H1 (cell line): ENCODE measurements around the gene FIP1L1. TPM values are rescaled to one million over a fixed set of nuclear protein-coding genes. Genes with fewer than 3 reads are reported as not detected.

Experiments used
- CTCF ChIA-PET: fragments of 300-600 bp; sonication (Branson Sonifier 250); formaldehyde crosslinking; loops from one replicate; lab custom pipeline; 2021; ENCODE audit not compliant: partially characterized antibody; lab: Charles Lee
- POLR2A ChIA-PET: fragments of 300-600 bp; sonication (Branson Sonifier 250); formaldehyde crosslinking; loops from one replicate; lab custom pipeline; 2021; ENCODE audit warnings: inconsistent platforms; ENCODE audit not compliant: partially characterized antibody; lab: Charles Lee
- DNase-seq, 2 experiments: peaks; one replicate each; pipeline versions ENCODE4 v3.0.0 to v3.0.0-alpha.2; 2010 to 2022; ENCODE audit warnings: low spot score in 2 of 2, low read depth in 1 of 2, mixed read lengths in 1 of 2
- FAIRE-seq: peaks from 2 replicates; lab custom pipeline; 2011; peaks lifted over from hg19 to GRCh38; lab: Jason Lieb, UNC
- H2AFZ ChIP-seq: 2 replicates; pipeline ENCODE4 v1.8.1; 2012; ENCODE audit warnings: low read length, inconsistent platforms
- H2AK5ac ChIP-seq: 2 replicates; pipeline ENCODE4 v1.6.1; 2013; ENCODE audit warnings: low read depth, low read length
- H2BK120ac ChIP-seq: replicated peaks from 2 replicates; pipeline ENCODE3; 2013; ENCODE audit warnings: low read depth, low read length, inconsistent platforms
- H2BK12ac ChIP-seq: 2 replicates; pipeline ENCODE4 v1.6.1; 2013; ENCODE audit warnings: low read depth, low read length
- H2BK15ac ChIP-seq: 2 replicates; pipeline ENCODE4 v1.6.1; 2013; ENCODE audit warnings: low read length
- H2BK20ac ChIP-seq: 2 replicates; pipeline ENCODE4 v1.6.1; 2013; ENCODE audit warnings: low read length
- H2BK5ac ChIP-seq: 2 replicates; pipeline ENCODE4 v1.6.1; 2013; ENCODE audit warnings: low read depth, low read length
- H3K14ac ChIP-seq: 2 replicates; pipeline ENCODE4 v1.6.1; 2013; ENCODE audit warnings: inconsistent platforms; ENCODE audit not compliant: insufficient read length
- H3K18ac ChIP-seq: 2 replicates; pipeline ENCODE4 v1.6.1; 2013; ENCODE audit warnings: low read length; ENCODE audit errors: extremely low read depth
- H3K23ac ChIP-seq: 2 replicates; pipeline ENCODE4 v1.6.1; 2013; ENCODE audit warnings: inconsistent platforms; ENCODE audit not compliant: insufficient read length
- H3K23me2 ChIP-seq: 2 replicates; pipeline ENCODE4 v1.6.1; 2013; ENCODE audit warnings: low read depth, low read length
- H3K27ac ChIP-seq: 2 replicates; pipeline ENCODE4 v1.6.1; 2011; ENCODE audit warnings: low read depth, low read length, inconsistent platforms
- H3K27me3 ChIP-seq, 4 experiments: replicated peaks in 1 of 4; 1 replicate in 1 of 4; 2 replicates in 3 of 4; pipeline versions ENCODE4 v1.6.1 to v1.8.1; 2011 to 2013; ENCODE audit warnings: low read length in 3 of 4, mild to moderate bottlenecking in 3 of 4, inconsistent platforms in 2 of 4, mixed read lengths in 2 of 4, moderate library complexity in 1 of 4; ENCODE audit not compliant: control insufficient read depth in 3 of 4, insufficient read depth in 3 of 4; ENCODE audit errors: extremely low read depth in 1 of 4
- H3K36me3 ChIP-seq, 4 experiments: 2 replicates each; pipeline versions ENCODE4 v1.6.1 to v1.8.1; 2011 to 2013; ENCODE audit warnings: mild to moderate bottlenecking in 4 of 4, low read length in 3 of 4, moderate library complexity in 2 of 4, control low read depth in 1 of 4, inconsistent platforms in 1 of 4; ENCODE audit not compliant: insufficient read depth in 4 of 4, control insufficient read depth in 2 of 4
- H3K4ac ChIP-seq: replicated peaks from 2 replicates; pipeline ENCODE3; 2013; ENCODE audit warnings: low read length, low read depth, mixed read lengths, inconsistent platforms; ENCODE audit not compliant: insufficient read length
- H3K4me1 ChIP-seq, 4 experiments: replicated peaks in 1 of 4; 1 replicate in 1 of 4; 2 replicates in 3 of 4; pipeline versions ENCODE4 v1.6.1 to v1.8.1; 2011 to 2013; ENCODE audit warnings: low read length in 3 of 4, inconsistent platforms in 2 of 4, mixed read lengths in 1 of 4; ENCODE audit not compliant: insufficient read depth in 4 of 4, control insufficient read depth in 3 of 4
- H3K4me2 ChIP-seq, 2 experiments: 2 replicates each; pipeline versions ENCODE4 v1.6.1 to v1.8.1; 2011 to 2013; ENCODE audit warnings: low read depth in 2 of 2, low read length in 2 of 2, control low read depth in 1 of 2, inconsistent platforms in 1 of 2, mild to moderate bottlenecking in 1 of 2; ENCODE audit not compliant: insufficient read depth in 1 of 2
- H3K4me3 ChIP-seq, 4 experiments: fragments of 200-600, 300-600 bp in 1 of 4; sonication (generic), shearing (Covaris generic), sonication (Bioruptor Twin) in 1 of 4; 2 replicates each; pipeline versions ENCODE4 v1.5.1 to v1.8.1; 2011 to 2016; ENCODE audit warnings: low read length in 4 of 4, low read depth in 3 of 4, control low read depth in 2 of 4, inconsistent platforms in 2 of 4, mild to moderate bottlenecking in 2 of 4, mixed read lengths in 1 of 4, moderate library complexity in 1 of 4; ENCODE audit not compliant: insufficient read depth in 2 of 4; ENCODE audit errors: extremely low read depth in 1 of 4
- H3K56ac ChIP-seq: replicated peaks from 2 replicates; pipeline ENCODE3; 2013; ENCODE audit warnings: low read depth, mild to moderate bottlenecking, mixed read lengths, low read length, inconsistent platforms; ENCODE audit not compliant: insufficient read length
- H3K79me1 ChIP-seq: 2 replicates; pipeline ENCODE4 v1.6.1; 2013; ENCODE audit warnings: low read depth, low read length, control low read depth
- H3K79me2 ChIP-seq, 2 experiments: 2 replicates each; pipeline versions ENCODE4 v1.6.1 to v1.8.1; 2012 to 2013; ENCODE audit warnings: low read length in 2 of 2, mild to moderate bottlenecking in 2 of 2, inconsistent platforms in 1 of 2; ENCODE audit not compliant: insufficient read depth in 2 of 2, control insufficient read depth in 1 of 2
- H3K9ac ChIP-seq, 4 experiments: replicated peaks in 1 of 4; 1 replicate in 1 of 4; 2 replicates in 3 of 4; pipeline versions ENCODE4 v1.6.1 to v1.8.1; 2011 to 2013; ENCODE audit warnings: low read depth in 3 of 4, low read length in 3 of 4, control low read depth in 2 of 4, mild to moderate bottlenecking in 2 of 4, moderate library complexity in 2 of 4, inconsistent platforms in 1 of 4; ENCODE audit errors: extremely low read depth in 1 of 4
- H3K9me3 ChIP-seq, 2 experiments: 2 replicates each; pipeline versions ENCODE4 v1.6.1 to v1.8.1; 2012 to 2013; ENCODE audit warnings: mild to moderate bottlenecking in 2 of 2, moderate library complexity in 2 of 2, control low read depth in 1 of 2, inconsistent platforms in 1 of 2, low read depth in 1 of 2, low read length in 1 of 2, mixed read lengths in 1 of 2; ENCODE audit not compliant: insufficient read depth in 2 of 2
- H4K20me1 ChIP-seq, 2 experiments: replicated peaks in 1 of 2; 2 replicates each; pipeline versions ENCODE3 to v1.8.1; 2011 to 2013; ENCODE audit warnings: inconsistent platforms in 2 of 2, low read length in 2 of 2, mild to moderate bottlenecking in 1 of 2; ENCODE audit not compliant: insufficient read depth in 2 of 2, control insufficient read depth in 1 of 2
- H4K5ac ChIP-seq: 2 replicates; pipeline ENCODE4 v1.6.1; 2013; ENCODE audit warnings: low read length, low read depth, mixed read lengths, inconsistent platforms; ENCODE audit not compliant: insufficient read length
- H4K8ac ChIP-seq: 2 replicates; pipeline ENCODE4 v1.8.0; 2013; ENCODE audit warnings: mild to moderate bottlenecking, moderate library complexity, low read length, inconsistent platforms; ENCODE audit not compliant: insufficient read depth; ENCODE audit errors: extremely low read depth
- H4K91ac ChIP-seq: replicated peaks from 2 replicates; pipeline ENCODE3; 2013; ENCODE audit warnings: low read length, mixed read lengths, inconsistent platforms; ENCODE audit not compliant: insufficient read length
- ASH2L ChIP-seq: fragments of 200-600, 300-600 bp; sonication (generic); IDR thresholded peaks from one replicate; pipeline ENCODE4 v1.7.1; 2017; ENCODE audit warnings: low read length
- CHD1 ChIP-seq: IDR thresholded peaks from 2 replicates; pipeline ENCODE4 v1.6.1; 2012; ENCODE audit warnings: low read depth, low read length, improper control_type of control experiment
- E2F6 ChIP-seq: IDR thresholded peaks from 2 replicates; pipeline ENCODE4 v1.6.1; 2012; ENCODE audit warnings: inconsistent platforms
- MAFK ChIP-seq: IDR thresholded peaks from 2 replicates; pipeline ENCODE4 v1.6.1; 2012; ENCODE audit warnings: low read depth, mild to moderate bottlenecking, improper control_type of control experiment, low read length
- POLR2A ChIP-seq, 2 experiments: IDR thresholded peaks; 1 replicate in 1 of 2; 2 replicates in 1 of 2; pipeline ENCODE4 v1.6.1; 2011; ENCODE audit warnings: low read depth in 2 of 2, low read length in 2 of 2, mild to moderate bottlenecking in 2 of 2; ENCODE audit errors: control extremely low read depth in 1 of 2
- POU5F1 ChIP-seq: IDR thresholded peaks from 2 replicates; pipeline ENCODE4 v1.6.1; 2011; ENCODE audit warnings: low read depth, mild to moderate bottlenecking, low read length, moderate library complexity
- RXRA ChIP-seq: IDR thresholded peaks from 2 replicates; pipeline ENCODE4 v1.6.1; 2011; ENCODE audit warnings: low read depth, mild to moderate bottlenecking, low read length, moderate library complexity; ENCODE audit not compliant: insufficient read depth
- YY1 ChIP-seq: IDR thresholded peaks from 2 replicates; pipeline ENCODE4 v1.6.1; 2011; ENCODE audit warnings: low read depth, mild to moderate bottlenecking, low read length
- WGBS, 2 experiments: shearing (Covaris generic) in 1 of 2; methylation state at CpG; one replicate each; pipeline versions ENCODE4 v1.1.6 to v1.1.7; 2013 to 2015; ENCODE audit warnings: low lambda C conversion rate in 2 of 2, mixed read lengths in 2 of 2, inconsistent platforms in 1 of 2, low coverage in 1 of 2, missing lambda C conversion rate in 1 of 2; ENCODE audit not compliant: insufficient replicate concordance in 2 of 2, insufficient coverage in 1 of 2, insufficient read length in 1 of 2; ENCODE audit errors: extremely low coverage in 1 of 2, missing lambda C conversion rate in 1 of 2; 5-methylcytosine and 5-hydroxymethylcytosine counted together
- polyA plus RNA-seq, 7 experiments: library from polyadenylated mRNA; depleted of rRNA in 3 of 7; stranded (reverse) in 5 of 7; unstranded in 2 of 7; fragments of >200 nt in 5 of 7; fragments of 200-250 nt in 2 of 7; gene quantifications; 1 replicate in 5 of 7; 2 replicates in 1 of 7; 4 replicates in 1 of 7; pipeline versions ENCODE4 v1.2.1 to v1.2.3, GENCODE V29; 2011 to 2013; ENCODE audit warnings: missing spikeins in 2 of 7, mixed read lengths in 2 of 7
- total RNA-seq: library from RNA; stranded (reverse); fragmentation: NEBNext Ultra II Directional; extraction: Animal tissue kit (Norgen Biotek cat#: 25700); gene quantifications from 2 replicates; pipeline ENCODE4 v1.2.1, GENCODE V29; 2021
- TF ChIP-seq, protein P1 (sequence below): IDR thresholded peaks from 2 replicates; pipeline ENCODE4 v1.6.1; 2012; ENCODE audit warnings: inconsistent platforms
- TF ChIP-seq, protein P2 (sequence below): IDR thresholded peaks from 2 replicates; pipeline ENCODE4 v1.6.1; 2012; ENCODE audit warnings: low read length, inconsistent platforms

The FIP1L1 gene
- total and polyA plus RNA-seq, 2 of the 8 experiments (the other 6 are each of a cell fraction or from before 2014, with no cell fraction given) = 19.5 to 53.7 TPM

DNA sequence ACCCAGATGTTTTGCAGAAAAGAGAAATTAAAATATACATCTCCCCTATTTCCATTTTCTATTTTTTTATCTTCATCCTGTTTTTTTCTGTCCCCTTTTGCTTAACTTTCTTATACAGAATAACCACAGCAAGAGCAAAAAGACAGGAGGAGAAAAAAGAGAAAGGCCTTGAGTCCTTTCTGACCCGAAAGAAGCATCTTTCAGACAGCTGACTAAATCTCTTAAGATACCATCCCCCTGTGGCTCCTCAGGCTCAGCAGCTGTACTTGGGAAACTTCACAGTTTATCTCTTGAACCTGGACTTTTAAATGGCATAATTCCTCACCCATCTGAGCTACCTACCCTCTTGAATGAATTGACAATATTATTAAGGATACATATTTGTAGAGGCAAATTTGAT lies 100.2 kb downstream of the FIP1L1 start:
- no peak overlapping the region for H2BK12ac ChIP-seq
- no peak overlapping the region for H2AFZ ChIP-seq
- no peak overlapping the region for H2BK5ac ChIP-seq
- H4K5ac ChIP-seq = peak overlapping the region; percentile 83
- H3K4me2 ChIP-seq = peak overlapping the region; percentile 53 to 80; a peak in 3 of 4 replicates
- peak overlapping the region; percentile 82 for H2BK120ac ChIP-seq
- H3K9me3 ChIP-seq = no peaks in the 10 kb centered on the region
- H3K4ac ChIP-seq = no peak overlapping the region
- H3K4me1 ChIP-seq = peaks cover 2 to 27% (median 23%) of the 10 kb centered on the region in 4 experiments; a peak in 5 of 7 replicates
- no peaks in the 10 kb centered on the region for H3K27me3 ChIP-seq
- H4K20me1 ChIP-seq = no peaks in the 10 kb centered on the region
- H2BK15ac ChIP-seq = no peak overlapping the region
- no peaks in the 10 kb centered on the region for H3K23me2 ChIP-seq
- DNase-seq = no peak
- H3K4me3 ChIP-seq = peak overlapping the region in 1 of 4 experiments; percentile 37; a peak in 1 of 8 replicates
- no peak overlapping the region for H2BK20ac ChIP-seq
- no peak overlapping the region for H3K23ac ChIP-seq
- FAIRE-seq = no peak
- no peak overlapping the region for H4K91ac ChIP-seq
- no peak overlapping the region for H2AK5ac ChIP-seq
- POLR2A ChIA-PET = interaction anchor here (1.1 kb wide), 1 partner anchor 44 kb away, joined by 5 read pairs; no protein-coding TSS in a partner anchor
- no peak overlapping the region for H4K8ac ChIP-seq
- H3K9ac ChIP-seq = no peak overlapping the region
- no peak overlapping the region for H3K14ac ChIP-seq
- WGBS, 2 experiments = 75% methylated on average over 1 of the region's 1 CpG; no CpG with 5 or more reads in 1 of the 2 experiments
- H3K27ac ChIP-seq = no peak overlapping the region
- H3K79me1 ChIP-seq = no peaks in the 10 kb centered on the region
- H3K18ac ChIP-seq = no peak overlapping the region
- CTCF ChIA-PET = interaction anchor here (1.0 to 6.4 kb wide), 7 partner anchors 11 to 428 kb away, joined by 3 to 42 read pairs (median 3); no protein-coding TSS in a partner anchor
- no peak overlapping the region for H3K56ac ChIP-seq
- H3K79me2 ChIP-seq = no peaks in the 10 kb centered on the region
- peaks cover 0 to 5% (median 0%) of the 10 kb centered on the region in 4 experiments; a peak in 3 of 8 replicates for H3K36me3 ChIP-seq
- TF ChIP-seq POLR2A (IDR thresholded peaks at IDR 0.05; ENCODE audit: control extremely low read depth in 1 of 2, low read depth in 2 of 2, low read length in 2 of 2) (no peak), RXRA (no peak), CHD1 (no peak), MAFK (no peak), POU5F1 (no peak), E2F6 (no peak), ASH2L (no peak), YY1 (no peak)
- TF ChIP-seq, protein P1, sequence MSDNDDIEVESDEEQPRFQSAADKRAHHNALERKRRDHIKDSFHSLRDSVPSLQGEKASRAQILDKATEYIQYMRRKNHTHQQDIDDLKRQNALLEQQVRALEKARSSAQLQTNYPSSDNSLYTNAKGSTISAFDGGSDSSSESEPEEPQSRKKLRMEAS = no peak
- TF ChIP-seq, protein P2, sequence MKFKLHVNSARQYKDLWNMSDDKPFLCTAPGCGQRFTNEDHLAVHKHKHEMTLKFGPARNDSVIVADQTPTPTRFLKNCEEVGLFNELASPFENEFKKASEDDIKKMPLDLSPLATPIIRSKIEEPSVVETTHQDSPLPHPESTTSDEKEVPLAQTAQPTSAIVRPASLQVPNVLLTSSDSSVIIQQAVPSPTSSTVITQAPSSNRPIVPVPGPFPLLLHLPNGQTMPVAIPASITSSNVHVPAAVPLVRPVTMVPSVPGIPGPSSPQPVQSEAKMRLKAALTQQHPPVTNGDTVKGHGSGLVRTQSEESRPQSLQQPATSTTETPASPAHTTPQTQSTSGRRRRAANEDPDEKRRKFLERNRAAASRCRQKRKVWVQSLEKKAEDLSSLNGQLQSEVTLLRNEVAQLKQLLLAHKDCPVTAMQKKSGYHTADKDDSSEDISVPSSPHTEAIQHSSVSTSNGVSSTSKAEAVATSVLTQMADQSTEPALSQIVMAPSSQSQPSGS = no peak
